NCI-H1105 (cell line): ENCODE data around the gene LRP1.

Experiments used
- DNase-seq: peaks from one replicate; lab custom pipeline; 2025; lab: John Stamatoyannopoulos, UW

LRP1 gene

DNA sequence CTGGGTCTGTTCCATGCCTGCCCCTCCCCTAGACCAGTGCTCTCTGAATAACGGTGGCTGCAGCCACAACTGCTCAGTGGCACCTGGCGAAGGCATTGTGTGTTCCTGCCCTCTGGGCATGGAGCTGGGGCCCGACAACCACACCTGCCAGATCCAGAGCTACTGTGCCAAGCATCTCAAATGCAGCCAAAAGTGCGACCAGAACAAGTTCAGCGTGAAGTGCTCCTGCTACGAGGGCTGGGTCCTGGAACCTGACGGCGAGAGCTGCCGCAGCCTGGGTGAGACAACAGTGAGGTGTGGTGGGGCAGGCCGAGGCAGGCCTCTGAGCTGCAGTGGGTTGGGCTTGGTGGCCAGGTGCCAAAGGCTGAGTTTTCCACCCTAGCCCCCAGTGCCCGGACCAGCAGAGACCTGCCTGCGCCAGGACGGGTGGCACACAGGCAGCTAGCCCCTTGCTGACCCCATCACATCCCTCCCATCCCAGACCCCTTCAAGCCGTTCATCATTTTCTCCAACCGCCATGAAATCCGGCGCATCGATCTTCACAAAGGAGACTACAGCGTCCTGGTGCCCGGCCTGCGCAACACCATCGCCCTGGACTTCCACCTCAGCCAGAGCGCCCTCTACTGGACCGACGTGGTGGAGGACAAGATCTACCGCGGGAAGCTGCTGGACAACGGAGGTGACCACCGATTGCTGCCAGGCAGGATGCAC is 47.3 kb downstream of the LRP1 start:
- peak; percentile 88 for DNase-seq

DNA sequence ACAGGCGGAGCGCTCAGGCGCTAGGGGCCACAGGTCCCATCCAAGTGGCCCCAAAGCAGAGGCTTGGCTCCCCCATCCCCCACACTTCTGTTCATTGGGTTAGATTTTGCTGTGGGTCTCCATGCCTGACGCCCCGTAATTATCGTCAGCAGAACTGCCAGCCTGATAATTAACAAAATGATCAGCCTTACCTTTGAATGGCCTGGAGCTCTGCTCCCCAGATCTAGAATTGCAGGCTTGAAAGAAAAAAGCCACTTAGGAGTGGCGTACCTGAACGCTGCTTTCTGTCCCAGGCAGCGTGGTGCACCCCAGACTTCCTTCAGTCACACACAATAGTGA is 47.8 kb downstream of the LRP1 start:
- no peak for DNase-seq

DNA sequence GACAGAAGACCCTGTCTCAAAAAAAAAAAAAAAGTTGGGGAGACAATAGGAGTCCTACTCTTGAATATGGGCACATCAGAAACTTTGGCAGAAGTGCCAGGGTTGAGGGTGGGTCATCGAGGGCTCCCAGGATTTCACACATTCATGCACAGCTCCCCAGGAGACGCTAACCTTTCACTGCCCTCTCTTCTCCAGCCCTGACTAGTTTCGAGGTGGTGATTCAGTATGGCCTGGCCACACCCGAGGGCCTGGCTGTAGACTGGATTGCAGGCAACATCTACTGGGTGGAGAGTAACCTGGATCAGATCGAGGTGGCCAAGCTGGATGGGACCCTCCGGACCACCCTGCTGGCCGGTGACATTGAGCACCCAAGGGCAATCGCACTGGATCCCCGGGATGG is 48.6 kb downstream of the LRP1 start:
- DNase-seq: no peak

DNA sequence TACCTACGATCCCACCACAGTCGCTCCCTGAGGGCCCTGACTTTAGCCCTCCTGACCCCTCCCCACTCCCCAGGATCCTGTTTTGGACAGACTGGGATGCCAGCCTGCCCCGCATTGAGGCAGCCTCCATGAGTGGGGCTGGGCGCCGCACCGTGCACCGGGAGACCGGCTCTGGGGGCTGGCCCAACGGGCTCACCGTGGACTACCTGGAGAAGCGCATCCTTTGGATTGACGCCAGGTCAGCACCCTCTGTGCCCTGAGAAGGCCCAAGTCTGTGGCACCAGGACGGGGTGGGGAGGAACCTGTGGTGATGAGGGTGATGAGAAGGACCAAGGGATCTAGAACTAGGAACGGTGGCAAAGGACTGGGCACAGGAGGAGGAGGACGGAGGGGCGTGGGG is 49.1 kb downstream of the LRP1 start:
- no peak for DNase-seq

DNA sequence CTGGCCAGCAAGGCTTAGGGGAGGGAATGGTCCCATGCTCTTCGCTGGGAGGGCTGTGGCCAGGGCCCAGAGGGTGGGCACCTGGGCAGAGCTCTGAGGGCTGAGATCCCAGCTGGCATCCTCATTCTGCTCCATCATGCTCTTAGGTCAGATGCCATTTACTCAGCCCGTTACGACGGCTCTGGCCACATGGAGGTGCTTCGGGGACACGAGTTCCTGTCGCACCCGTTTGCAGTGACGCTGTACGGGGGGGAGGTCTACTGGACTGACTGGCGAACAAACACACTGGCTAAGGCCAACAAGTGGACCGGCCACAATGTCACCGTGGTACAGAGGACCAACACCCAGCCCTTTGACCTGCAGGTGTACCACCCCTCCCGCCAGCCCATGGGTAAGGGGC is 49.9 kb downstream of the LRP1 start:
- DNase-seq: no peak

DNA sequence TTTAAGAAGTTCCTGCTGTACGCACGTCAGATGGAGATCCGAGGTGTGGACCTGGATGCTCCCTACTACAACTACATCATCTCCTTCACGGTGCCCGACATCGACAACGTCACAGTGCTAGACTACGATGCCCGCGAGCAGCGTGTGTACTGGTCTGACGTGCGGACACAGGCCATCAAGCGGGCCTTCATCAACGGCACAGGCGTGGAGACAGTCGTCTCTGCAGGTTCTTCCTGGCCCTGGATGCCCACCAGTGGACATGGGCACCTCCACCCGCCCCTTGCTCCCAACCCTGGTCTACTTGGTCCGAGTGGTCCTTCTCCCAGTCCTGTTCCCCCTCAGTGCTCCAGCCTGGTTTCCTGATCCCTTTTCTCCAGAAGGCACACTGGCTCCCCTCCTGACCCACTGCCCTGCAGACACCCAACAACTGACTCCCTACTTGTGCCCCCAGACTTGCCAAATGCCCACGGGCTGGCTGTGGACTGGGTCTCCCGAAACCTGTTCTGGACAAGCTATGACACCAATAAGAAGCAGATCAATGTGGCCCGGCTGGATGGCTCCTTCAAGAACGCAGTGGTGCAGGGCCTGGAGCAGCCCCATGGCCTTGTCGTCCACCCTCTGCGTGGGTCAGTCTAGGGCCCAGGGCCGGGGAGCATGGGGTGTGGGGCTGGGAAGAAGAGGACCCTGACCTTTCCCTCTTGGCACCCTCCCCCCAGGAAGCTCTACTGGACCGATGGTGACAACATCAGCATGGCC is 51.2 kb downstream of the LRP1 start:
- DNase-seq: no peak

DNA sequence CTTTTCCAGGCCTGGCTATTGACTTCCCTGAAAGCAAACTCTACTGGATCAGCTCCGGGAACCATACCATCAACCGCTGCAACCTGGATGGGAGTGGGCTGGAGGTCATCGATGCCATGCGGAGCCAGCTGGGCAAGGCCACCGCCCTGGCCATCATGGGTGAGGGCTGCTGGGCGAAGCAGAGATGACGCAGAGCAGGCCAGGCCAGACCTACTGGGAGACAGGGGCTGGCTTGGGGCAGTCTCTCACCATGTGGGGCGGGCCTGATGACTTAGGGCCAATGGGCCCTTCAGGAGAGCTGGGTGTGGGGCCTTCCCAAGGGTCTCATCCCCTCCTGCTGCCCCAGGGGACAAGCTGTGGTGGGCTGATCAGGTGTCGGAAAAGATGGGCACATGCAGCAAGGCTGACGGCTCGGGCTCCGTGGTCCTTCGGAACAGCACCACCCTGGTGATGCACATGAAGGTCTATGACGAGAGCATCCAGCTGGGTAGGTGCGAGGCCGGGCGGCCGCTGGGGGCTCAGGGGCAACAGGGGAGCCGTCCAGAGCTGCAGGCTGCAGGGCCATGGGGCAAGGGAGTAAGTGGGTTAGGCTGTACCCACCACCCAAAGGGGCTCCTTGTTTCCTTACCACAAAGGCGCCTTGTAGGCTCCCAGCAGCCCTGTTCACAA is 52.2 kb downstream of the LRP1 start:
- no peak for DNase-seq

DNA sequence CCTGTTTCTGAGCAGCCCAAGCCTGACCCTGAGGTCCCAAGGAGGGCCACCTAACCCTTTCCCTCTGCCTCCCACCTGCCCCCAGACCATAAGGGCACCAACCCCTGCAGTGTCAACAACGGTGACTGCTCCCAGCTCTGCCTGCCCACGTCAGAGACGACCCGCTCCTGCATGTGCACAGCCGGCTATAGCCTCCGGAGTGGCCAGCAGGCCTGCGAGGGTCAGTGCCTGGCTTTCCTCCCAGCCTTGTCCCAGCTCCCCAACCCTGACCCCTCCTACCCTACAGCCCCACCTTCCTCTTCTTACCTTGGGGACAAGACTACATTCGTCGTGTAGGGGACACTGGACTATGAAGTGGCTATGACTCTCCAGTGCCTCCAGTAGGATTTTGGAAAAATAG is 52.8 kb downstream of the LRP1 start:
- DNase-seq: no peak

DNA sequence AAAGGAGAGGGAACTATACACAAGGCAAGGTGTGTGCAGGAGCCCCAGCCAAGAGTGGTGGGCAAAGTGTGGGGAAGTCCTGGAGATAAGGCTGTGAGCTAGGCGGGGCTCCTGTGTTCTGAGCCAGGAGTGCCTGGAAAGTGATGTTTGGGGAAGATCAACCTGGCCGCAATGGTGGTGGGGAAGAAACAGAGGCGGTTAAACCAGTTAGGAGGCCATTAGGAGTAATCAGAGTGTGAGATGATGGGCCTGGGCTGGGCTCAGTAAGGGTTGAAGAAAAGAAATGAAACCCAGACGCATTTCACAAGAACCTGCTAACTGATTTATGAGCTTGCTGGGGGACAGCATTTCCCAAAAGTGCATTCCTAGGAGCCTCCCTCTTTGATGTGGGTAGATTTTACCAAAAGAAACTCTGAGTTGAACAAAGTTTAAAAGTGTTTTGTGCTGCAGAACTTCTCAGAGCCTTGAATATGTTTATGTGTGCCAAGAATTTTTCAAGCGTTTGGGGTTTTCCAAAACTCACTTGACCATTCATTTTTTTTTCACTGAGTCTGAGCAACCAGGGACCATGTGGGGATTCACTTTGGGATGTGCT is 53.4 kb downstream of the LRP1 start:
- no peak for DNase-seq

DNA sequence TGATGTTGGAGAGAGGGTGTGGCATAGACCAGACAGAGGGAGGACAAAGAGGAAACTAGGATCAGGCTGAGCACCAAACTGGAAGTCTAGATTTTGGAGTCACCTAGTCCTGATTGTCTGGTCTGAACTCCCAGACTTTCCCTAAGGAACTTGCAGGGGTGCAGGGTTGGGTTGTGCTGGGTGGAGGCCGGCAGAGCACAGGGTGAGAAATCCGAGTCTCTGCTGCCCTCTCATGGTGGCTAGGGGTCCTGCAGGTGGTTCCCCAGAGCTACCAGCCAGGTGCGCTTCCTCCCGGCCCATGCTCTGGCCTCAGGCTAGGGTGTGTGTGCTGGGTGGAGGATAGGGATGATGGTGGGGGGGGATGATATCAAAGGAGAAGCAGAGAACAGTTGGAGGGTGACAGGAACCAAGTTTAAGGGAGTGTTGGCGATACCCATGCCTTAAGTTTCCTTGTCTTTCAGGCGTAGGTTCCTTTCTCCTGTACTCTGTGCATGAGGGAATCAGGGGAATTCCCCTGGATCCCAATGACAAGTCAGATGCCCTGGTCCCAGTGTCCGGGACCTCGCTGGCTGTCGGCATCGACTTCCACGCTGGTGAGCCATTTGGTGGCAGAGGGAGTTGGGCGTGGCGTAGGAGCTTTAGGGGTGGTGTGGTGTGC is 54.8 kb downstream of the LRP1 start:
- peak; percentile 27 for DNase-seq

DNA sequence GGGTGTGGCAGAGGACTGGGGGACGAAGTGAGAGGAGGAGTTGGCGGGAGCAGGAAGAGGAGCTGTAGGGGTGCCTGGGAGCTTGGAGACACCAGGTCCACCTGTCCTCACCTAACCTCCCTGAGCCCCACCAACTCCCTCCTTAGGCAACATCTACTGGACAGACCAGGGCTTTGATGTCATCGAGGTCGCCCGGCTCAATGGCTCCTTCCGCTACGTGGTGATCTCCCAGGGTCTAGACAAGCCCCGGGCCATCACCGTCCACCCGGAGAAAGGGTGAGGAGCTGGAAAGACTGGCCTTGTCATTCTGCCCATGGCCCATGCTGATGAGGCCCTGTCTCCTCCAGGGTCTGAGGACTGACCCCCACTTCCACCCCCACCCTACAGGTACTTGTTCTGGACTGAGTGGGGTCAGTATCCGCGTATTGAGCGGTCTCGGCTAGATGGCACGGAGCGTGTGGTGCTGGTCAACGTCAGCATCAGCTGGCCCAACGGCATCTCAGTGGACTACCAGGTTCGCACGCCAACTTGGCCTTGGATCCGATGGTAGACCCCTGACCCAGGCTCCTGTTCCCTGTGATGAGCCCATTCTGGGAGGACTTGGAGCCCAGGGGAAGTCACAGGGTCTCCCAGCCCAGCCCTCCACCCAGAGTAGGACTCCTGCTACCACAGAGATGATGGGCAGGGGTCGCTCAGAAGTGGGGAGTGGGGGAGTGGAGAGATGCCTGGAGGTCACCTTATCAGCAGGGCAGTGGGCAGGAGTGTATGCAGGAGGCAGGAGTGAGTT is 55.8 kb downstream of the LRP1 start:
- no peak for DNase-seq

DNA sequence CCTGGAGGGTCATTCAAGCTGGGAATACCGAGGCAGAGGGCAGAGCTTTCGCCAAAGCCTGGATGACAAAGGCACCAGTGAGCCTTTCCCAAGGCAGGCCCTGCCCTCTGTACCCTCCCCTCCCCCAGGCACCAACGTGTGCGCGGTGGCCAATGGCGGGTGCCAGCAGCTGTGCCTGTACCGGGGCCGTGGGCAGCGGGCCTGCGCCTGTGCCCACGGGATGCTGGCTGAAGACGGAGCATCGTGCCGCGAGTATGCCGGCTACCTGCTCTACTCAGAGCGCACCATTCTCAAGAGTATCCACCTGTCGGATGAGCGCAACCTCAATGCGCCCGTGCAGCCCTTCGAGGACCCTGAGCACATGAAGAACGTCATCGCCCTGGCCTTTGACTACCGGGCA is 57.1 kb downstream of the LRP1 start:
- DNase-seq: no peak

DNA sequence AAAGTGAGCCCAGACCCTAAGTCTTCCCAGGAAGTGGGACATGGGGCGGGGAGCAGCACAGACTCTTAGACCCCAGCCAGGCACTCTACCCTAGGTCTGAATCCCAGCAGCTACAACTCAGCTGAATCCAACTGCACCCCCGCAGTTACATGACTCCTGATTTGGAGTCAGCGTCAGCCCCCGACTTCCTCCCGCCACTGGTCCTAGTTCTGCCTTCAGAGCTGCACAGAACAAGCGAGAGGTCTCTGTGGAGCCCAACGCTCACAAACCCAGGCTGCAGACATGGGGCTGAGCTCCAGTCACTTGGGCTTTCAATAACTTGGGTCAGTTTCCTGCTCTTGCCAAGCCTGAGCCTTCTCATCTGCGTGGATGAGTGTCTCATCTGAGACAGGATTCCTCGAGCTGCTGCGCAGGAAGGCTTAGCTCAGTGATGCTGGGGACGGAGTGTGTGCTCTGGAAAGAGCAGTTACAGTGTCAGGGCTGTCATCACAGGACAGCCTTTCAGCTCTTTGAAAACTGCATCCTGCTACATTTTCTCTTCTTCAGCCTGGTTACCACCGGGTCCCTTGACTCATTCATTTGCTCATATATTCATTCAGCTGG is 57.7 kb downstream of the LRP1 start:
- no peak for DNase-seq

DNA sequence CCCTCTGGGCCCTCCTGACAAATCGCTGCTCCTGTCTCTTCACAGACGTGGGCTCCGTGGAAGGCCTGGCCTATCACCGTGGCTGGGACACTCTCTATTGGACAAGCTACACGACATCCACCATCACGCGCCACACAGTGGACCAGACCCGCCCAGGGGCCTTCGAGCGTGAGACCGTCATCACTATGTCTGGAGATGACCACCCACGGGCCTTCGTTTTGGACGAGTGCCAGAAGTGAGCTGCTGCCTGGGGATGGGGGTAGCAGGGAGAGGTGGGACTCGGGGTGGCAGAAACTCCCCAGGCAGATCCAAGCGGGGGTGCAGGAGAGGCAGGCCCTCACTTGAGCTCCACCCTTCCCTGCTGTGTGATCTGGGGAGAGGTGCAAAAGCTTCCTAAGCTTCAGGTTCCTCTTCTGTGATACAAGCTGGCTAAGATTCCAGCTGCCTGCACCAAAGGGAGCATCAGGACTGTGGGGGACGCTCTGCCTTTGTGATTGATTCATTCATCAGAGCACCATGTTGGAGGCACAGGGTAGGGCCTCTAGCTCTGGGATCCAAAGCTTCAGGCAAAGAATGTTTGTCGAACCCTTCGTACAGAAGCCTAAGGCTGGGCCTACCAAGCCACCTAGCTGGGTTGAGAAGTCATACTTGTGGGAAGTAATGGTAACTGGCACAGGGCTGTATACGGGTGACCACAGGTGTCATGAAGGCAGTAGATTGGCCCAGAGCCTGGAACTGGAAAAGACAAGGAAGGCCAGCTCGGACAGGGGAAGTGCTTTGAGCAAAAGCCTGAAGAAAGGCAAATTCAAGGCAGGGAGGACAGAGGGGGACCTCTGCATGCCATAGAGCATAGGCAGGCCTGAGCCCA is 59.2 kb downstream of the LRP1 start:
- DNase-seq: no peak

DNA sequence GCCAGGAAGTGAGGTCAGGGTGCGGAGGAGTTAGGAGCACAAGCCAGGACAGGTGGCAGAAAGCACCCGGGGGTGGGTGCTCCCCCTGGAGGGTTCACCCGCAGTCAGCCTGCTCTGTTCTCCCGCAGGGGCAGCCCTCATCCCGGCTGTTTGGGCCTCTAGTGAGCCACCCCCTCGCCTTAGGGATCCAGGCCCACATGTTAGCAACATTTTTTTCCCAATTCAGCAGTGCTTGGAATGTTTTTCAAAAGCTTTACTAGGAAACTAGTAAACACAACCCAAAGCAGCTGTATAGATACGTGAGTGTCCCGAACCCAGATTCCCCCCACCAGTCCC is 59.8 kb downstream of the LRP1 start:
- DNase-seq: no peak

DNA sequence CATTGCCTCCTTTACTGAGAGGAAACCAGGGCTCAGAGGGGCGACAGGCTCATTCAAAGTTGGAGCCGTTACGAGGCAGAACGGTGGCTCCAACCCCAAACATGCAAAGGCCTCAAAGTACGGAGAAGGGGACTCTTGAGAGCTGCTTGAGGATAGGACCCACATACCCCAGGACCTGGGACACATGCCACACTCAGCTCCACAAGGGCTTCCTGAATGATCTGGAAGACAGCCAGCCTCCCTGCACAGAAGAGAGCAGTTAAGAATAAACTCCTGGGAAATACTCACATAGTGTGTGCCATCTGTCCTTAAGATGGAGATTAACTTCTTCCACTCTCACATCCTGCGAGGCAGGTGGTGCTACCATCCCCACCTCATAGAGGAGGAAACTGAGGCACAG is 61.8 kb downstream of the LRP1 start:
- DNase-seq: no peak

DNA sequence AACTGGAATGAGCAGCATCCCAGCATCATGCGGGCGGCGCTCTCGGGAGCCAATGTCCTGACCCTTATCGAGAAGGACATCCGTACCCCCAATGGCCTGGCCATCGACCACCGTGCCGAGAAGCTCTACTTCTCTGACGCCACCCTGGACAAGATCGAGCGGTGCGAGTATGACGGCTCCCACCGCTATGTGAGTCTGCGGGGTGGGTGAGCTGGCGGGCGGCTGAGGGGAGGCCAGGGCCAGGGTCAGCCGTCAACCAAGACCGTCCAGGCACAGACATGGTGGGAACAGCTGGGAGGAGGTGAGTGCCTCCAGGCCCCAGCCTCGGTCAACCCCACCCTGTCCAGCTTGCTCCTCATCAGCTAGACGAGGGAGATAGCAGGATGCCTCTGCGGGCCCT is 62.5 kb downstream of the LRP1 start:
- DNase-seq: no peak

DNA sequence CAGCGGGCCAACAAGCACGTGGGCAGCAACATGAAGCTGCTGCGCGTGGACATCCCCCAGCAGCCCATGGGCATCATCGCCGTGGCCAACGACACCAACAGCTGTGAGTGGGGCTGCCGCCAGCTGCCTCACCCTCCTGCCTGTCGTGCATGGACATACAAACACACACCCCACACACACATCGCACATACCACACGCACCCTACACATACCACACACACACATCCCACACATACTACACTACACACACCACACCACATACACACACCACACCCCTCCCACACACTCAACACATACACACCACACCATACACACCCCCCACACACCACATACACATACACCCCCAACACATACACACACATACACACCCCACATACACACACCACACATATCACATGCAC is 63.1 kb downstream of the LRP1 start:
- no peak for DNase-seq

DNA sequence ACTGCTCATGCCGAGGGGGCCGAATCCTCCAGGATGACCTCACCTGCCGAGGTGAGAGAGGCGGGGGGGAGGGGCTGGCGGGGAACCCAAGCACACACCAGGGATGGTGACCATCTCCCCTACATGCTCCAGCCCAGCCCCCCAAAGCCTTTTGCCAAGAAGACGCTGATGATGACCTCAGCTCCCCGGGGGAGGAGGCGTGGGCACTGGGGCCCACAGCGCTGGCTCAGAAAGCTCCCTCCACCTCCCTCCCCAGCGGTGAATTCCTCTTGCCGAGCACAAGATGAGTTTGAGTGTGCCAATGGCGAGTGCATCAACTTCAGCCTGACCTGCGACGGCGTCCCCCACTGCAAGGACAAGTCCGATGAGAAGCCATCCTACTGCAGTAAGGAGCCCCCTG is 64.6 kb downstream of the LRP1 start:
- DNase-seq: no peak

DNA sequence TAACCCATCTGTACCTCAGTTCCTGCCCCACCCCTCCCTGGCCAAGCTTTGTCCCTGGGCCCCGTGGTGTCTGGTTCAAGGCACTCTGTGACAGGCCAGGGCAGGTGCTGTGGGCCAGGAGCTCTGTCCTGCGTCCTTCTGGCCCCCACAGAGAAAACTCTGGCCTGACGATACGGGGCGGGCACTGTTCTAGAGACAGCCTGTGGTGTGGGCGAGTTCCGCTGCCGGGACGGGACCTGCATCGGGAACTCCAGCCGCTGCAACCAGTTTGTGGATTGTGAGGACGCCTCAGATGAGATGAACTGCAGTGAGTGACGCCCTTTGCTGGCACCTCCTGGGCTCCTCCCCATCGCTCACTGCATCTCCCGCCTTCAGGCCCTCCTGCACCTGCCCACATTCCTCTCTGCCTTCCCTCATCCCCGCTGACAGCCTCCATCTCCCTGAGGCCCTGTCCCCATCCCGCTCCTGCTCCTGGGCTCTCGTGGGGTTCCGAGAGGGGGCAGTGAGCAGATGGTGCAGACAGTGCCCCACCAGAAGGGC is 65.5 kb downstream of the LRP1 start:
- DNase-seq: no peak
